Panc1 (cell line): ENCODE data around the gene GPR137B. TPM values are rescaled to one million over a fixed set of nuclear protein-coding genes. Genes with fewer than 3 reads are reported as not detected.

Experiments used
- ATAC-seq: fragments of 200-7000 bp; cut with Tn5 transposase; 2 replicates; pipeline ENCODE4 v1.9.1; 2020; ENCODE audit warnings: mild to moderate bottlenecking, moderate library complexity
- BruUV-seq: library from RNA; stranded (reverse); fragments of 400-500 nt; replicated peaks from 2 replicates; lab custom pipeline; 2021; lab: Mats Ljungman, UMichigan
- CTCF ChIA-PET: fragments of 300-600 bp; sonication (Branson Sonifier 250); formaldehyde crosslinking; loops from one replicate; lab custom pipeline; 2022; ENCODE audit warnings: antibody characterized with exemption; lab: Charles Lee
- POLR2A ChIA-PET: fragments of 300-600 bp; sonication (Branson Sonifier 250); formaldehyde crosslinking; loops from one replicate; lab custom pipeline; 2022; ENCODE audit warnings: antibody characterized with exemption; lab: Charles Lee
- DNase-seq: peaks from one replicate; pipeline ENCODE4 v3.0.0-alpha.2; 2010; ENCODE audit warnings: low read depth, low spot score
- H3K27ac ChIP-seq: 2 replicates; pipeline ENCODE4 v1.5.1; 2011; ENCODE audit warnings: mild to moderate bottlenecking, low read length, inconsistent platforms
- H3K27me3 ChIP-seq: fragments of 200-500 bp; sonication (Bioruptor generic); 2 replicates; pipeline ENCODE4 v1.6.0; 2014; ENCODE audit warnings: low read length, inconsistent platforms; ENCODE audit not compliant: control insufficient read depth, insufficient read depth
- H3K36me3 ChIP-seq: fragments of 200-500 bp; sonication (Bioruptor generic); 2 replicates; pipeline ENCODE4 v1.5.1; 2014; ENCODE audit warnings: inconsistent platforms, mild to moderate bottlenecking, low read length, moderate library complexity; ENCODE audit not compliant: control insufficient read depth, insufficient read depth
- H3K4me1 ChIP-seq: 2 replicates; pipeline ENCODE4 v1.5.1; 2011; ENCODE audit warnings: inconsistent platforms, mild to moderate bottlenecking, low read length, moderate library complexity; ENCODE audit not compliant: control insufficient read depth, insufficient read depth
- H3K4me3 ChIP-seq, 2 experiments: 2 replicates each; pipeline ENCODE4 v1.5.1; 2011 to 2012; ENCODE audit warnings: low read depth in 2 of 2, low read length in 2 of 2, mild to moderate bottlenecking in 2 of 2, inconsistent platforms in 1 of 2, moderate library complexity in 1 of 2
- H3K9me3 ChIP-seq: fragments of 200-500 bp; sonication (Bioruptor generic); 2 replicates; pipeline ENCODE4 v1.5.1; 2014; ENCODE audit warnings: low read depth, mild to moderate bottlenecking, inconsistent platforms, low read length, moderate library complexity; ENCODE audit not compliant: control insufficient read depth, insufficient read depth
- POLR2AphosphoS5 ChIP-seq: IDR thresholded peaks from 2 replicates; pipeline ENCODE4 v1.6.1; 2012; ENCODE audit warnings: mild to moderate bottlenecking, low read depth, low read length, moderate library complexity
- SIN3A ChIP-seq: IDR thresholded peaks from 2 replicates; pipeline ENCODE4 v1.6.1; 2012; ENCODE audit warnings: low read depth, mild to moderate bottlenecking, low read length, moderate library complexity, borderline replicate concordance; ENCODE audit not compliant: insufficient read depth
- TCF7L2 ChIP-seq: IDR thresholded peaks from 2 replicates; pipeline ENCODE4 v1.6.1; 2011; ENCODE audit warnings: mild to moderate bottlenecking, low read depth, low read length, inconsistent platforms
- in situ Hi-C: cut with HindIII; loops from 2 replicates; pipeline ENCODE4 v1.10.0; 2016; ENCODE audit warnings: low sequenced_read_pairs, low pct_unique_long_range_greater_than_20kb
- intact Hi-C: fragments of 100-400 bp; cut with micrococcal nuclease; formaldehyde crosslinking; loops from one replicate; pipeline ENCODE4 v1.10.0; 2022; ENCODE audit not compliant: unreplicated experiment
- total RNA-seq: library from RNA; stranded (reverse); gene quantifications from one replicate; pipeline ENCODE4 v1.2.1, GENCODE V29; 2021; ENCODE audit not compliant: unreplicated experiment
- TF ChIP-seq, protein P1 (sequence below), 2 experiments: IDR thresholded peaks; 2 replicates each; pipeline ENCODE4 v1.6.1; 2011 to 2012; ENCODE audit warnings: low read depth in 2 of 2, control low read depth in 1 of 2, low read length in 1 of 2, mild to moderate bottlenecking in 1 of 2, moderate library complexity in 1 of 2; ENCODE audit not compliant: insufficient read depth in 1 of 2
- TF ChIP-seq, protein P2 (sequence below): fragments of 450-650 bp; IDR thresholded peaks from 2 replicates; pipeline ENCODE4 v1.5.1; 2017; ENCODE audit warnings: mild to moderate bottlenecking

The GPR137B gene
- total RNA-seq, 1 experiment from 2014 or later = 25.3 TPM

- H3K27ac ChIP-seq = no peak overlapping the region
- H3K4me1 ChIP-seq = no peaks in the 10 kb centered on the region
- POLR2A ChIA-PET = interaction anchor here (0.6 kb wide), 1 partner anchor 224 kb away, joined by 6 read pairs; no protein-coding TSS in a partner anchor
- intact Hi-C loops (no loop called here), in situ Hi-C loops (no loop called here)
- no TSS peak for BruUV-seq
- no peaks in the 10 kb centered on the region for H3K9me3 ChIP-seq
- CTCF ChIA-PET = no interaction called here
- ATAC-seq (no peak), DNase-seq (no peak)
- H3K36me3 ChIP-seq = no peaks in the 10 kb centered on the region
- no peaks in the 10 kb centered on the region for H3K27me3 ChIP-seq
- TF ChIP-seq POLR2AphosphoS5 = no peak
- H3K4me3 ChIP-seq = no peak overlapping the region
Measured at GRCh38 chr1:236127045-236127444, 15.3 kb upstream of the GPR137B start.

- intact Hi-C loops (no loop called here), in situ Hi-C loops (no loop called here)
- Histone ChIP-seq H3K4me1 (no peaks in the 10 kb centered on the region), H3K9me3 (no peaks in the 10 kb centered on the region), H3K4me3 (no peak overlapping the region), H3K36me3 (no peaks in the 10 kb centered on the region), H3K27ac (no peak overlapping the region), H3K27me3 (no peaks in the 10 kb centered on the region)
- ChIA-PET POLR2A (no interaction called here), CTCF (no interaction called here)
- TF ChIP-seq SIN3A (no peak), POLR2AphosphoS5 (no peak), TCF7L2 (no peak)
- TF ChIP-seq, protein P1, sequence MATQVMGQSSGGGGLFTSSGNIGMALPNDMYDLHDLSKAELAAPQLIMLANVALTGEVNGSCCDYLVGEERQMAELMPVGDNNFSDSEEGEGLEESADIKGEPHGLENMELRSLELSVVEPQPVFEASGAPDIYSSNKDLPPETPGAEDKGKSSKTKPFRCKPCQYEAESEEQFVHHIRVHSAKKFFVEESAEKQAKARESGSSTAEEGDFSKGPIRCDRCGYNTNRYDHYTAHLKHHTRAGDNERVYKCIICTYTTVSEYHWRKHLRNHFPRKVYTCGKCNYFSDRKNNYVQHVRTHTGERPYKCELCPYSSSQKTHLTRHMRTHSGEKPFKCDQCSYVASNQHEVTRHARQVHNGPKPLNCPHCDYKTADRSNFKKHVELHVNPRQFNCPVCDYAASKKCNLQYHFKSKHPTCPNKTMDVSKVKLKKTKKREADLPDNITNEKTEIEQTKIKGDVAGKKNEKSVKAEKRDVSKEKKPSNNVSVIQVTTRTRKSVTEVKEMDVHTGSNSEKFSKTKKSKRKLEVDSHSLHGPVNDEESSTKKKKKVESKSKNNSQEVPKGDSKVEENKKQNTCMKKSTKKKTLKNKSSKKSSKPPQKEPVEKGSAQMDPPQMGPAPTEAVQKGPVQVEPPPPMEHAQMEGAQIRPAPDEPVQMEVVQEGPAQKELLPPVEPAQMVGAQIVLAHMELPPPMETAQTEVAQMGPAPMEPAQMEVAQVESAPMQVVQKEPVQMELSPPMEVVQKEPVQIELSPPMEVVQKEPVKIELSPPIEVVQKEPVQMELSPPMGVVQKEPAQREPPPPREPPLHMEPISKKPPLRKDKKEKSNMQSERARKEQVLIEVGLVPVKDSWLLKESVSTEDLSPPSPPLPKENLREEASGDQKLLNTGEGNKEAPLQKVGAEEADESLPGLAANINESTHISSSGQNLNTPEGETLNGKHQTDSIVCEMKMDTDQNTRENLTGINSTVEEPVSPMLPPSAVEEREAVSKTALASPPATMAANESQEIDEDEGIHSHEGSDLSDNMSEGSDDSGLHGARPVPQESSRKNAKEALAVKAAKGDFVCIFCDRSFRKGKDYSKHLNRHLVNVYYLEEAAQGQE (IDR thresholded peaks at IDR 0.05; ENCODE audit: insufficient read depth in 1 of 2, low read depth in 2 of 2, low read length in 1 of 2) = no peak
- TF ChIP-seq, protein P2, sequence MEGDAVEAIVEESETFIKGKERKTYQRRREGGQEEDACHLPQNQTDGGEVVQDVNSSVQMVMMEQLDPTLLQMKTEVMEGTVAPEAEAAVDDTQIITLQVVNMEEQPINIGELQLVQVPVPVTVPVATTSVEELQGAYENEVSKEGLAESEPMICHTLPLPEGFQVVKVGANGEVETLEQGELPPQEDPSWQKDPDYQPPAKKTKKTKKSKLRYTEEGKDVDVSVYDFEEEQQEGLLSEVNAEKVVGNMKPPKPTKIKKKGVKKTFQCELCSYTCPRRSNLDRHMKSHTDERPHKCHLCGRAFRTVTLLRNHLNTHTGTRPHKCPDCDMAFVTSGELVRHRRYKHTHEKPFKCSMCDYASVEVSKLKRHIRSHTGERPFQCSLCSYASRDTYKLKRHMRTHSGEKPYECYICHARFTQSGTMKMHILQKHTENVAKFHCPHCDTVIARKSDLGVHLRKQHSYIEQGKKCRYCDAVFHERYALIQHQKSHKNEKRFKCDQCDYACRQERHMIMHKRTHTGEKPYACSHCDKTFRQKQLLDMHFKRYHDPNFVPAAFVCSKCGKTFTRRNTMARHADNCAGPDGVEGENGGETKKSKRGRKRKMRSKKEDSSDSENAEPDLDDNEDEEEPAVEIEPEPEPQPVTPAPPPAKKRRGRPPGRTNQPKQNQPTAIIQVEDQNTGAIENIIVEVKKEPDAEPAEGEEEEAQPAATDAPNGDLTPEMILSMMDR = no peak
- 0 out of 2 replicates have a peak, but pooled peaks have one; percentile 59 for ATAC-seq
- no peak for DNase-seq
- no TSS peak for BruUV-seq
Measured at GRCh38 chr1:236128646-236129178, 13.6 kb upstream of the GPR137B start.

- H3K36me3 ChIP-seq = no peaks in the 10 kb centered on the region
- intact Hi-C loops = no loop called here
- H3K4me1 ChIP-seq = no peaks in the 10 kb centered on the region
- H3K27me3 ChIP-seq = no peaks in the 10 kb centered on the region
- no TSS peak for BruUV-seq
- CTCF ChIA-PET = no interaction called here
- no peak overlapping the region for H3K4me3 ChIP-seq
- TF ChIP-seq TCF7L2 (no peak), SIN3A (no peak), POLR2AphosphoS5 (no peak)
- TF ChIP-seq, protein P2 = no peak
- TF ChIP-seq, protein P1 (IDR thresholded peaks at IDR 0.05; ENCODE audit: insufficient read depth in 1 of 2, low read depth in 2 of 2, low read length in 1 of 2) = no peak
- in situ Hi-C loops = no loop called here
- no peaks in the 10 kb centered on the region for H3K9me3 ChIP-seq
- DNase-seq = no peak
- no peak overlapping the region for H3K27ac ChIP-seq
- POLR2A ChIA-PET = no interaction called here
- no peak for ATAC-seq
Measured at GRCh38 chr1:236129306-236129705, 13.0 kb upstream of the GPR137B start.
